Uterus (tissue), 4 donors: ENCODE data around the gene RASA4. TPM values are rescaled to one million over a fixed set of nuclear protein-coding genes. Genes with fewer than 3 reads are reported as not detected.
"Not testable (repeated sequence)": the region's sequence is repeated elsewhere in the genome, so short reads cannot be mapped to it uniquely, and the experiment has no call there.

Source experiments
- DNase-seq, 2 donors: peaks; one replicate each; pipeline ENCODE4 v3.0.0-alpha.2; 2019 to 2020
- H3K27ac ChIP-seq, 2 donors: fragments of 200-600 bp; sonication (generic); 1 replicate in 1 of 2; 2 replicates in 1 of 2; pipeline ENCODE4 v1.5.1; 2016 to 2018
- H3K27me3 ChIP-seq, 2 donors: fragments of 200-600 bp; sonication (generic); one replicate each; pipeline ENCODE4 v1.5.1; 2018 to 2019; ENCODE audit warnings: control low read depth in 1 of 2
- H3K36me3 ChIP-seq, 2 donors: fragments of 200-600 bp; sonication (generic); one replicate each; pipeline ENCODE4 v1.5.1; 2019; ENCODE audit warnings: control low read depth in 1 of 2
- H3K4me1 ChIP-seq, 2 donors: fragments of 200-600 bp; sonication (generic); one replicate each; pipeline ENCODE4 v1.5.1; 2018 to 2019; ENCODE audit warnings: control low read depth in 1 of 2
- H3K4me3 ChIP-seq, 2 donors: fragments of 200-600 bp; sonication (generic); 1 replicate in 1 of 2; 2 replicates in 1 of 2; pipeline ENCODE4 v1.5.1; 2018 to 2019; ENCODE audit warnings: mild to moderate bottlenecking in 1 of 2
- H3K9me3 ChIP-seq, 2 donors: fragments of 200-600 bp; sonication (generic); one replicate each; pipeline ENCODE4 v1.5.1; 2019; ENCODE audit warnings: control low read depth in 1 of 2
- intact Hi-C: fragments of 100-400 bp; cut with DNase I; formaldehyde crosslinking; loops from one replicate; pipeline ENCODE4 v1.15.1; 2023; ENCODE audit warnings: low total_unique reads
- total RNA-seq, 4 donors: library from RNA; depleted of rRNA in 3 of 4; stranded (reverse); fragments of >200 nt in 3 of 4; gene quantifications; one replicate each; pipeline versions ENCODE4 v1.1.0 to v1.2.4, GENCODE V29; 2014 to 2023
- donor health status: DM: yes; HTN: yes; CAD: no.

Gene RASA4
- total RNA-seq = 100 to 1,000 TPM in 1 of 4 donors, 10 to 100 TPM in 3; 31.4 to 283 (median 51.4) TPM

DNA sequence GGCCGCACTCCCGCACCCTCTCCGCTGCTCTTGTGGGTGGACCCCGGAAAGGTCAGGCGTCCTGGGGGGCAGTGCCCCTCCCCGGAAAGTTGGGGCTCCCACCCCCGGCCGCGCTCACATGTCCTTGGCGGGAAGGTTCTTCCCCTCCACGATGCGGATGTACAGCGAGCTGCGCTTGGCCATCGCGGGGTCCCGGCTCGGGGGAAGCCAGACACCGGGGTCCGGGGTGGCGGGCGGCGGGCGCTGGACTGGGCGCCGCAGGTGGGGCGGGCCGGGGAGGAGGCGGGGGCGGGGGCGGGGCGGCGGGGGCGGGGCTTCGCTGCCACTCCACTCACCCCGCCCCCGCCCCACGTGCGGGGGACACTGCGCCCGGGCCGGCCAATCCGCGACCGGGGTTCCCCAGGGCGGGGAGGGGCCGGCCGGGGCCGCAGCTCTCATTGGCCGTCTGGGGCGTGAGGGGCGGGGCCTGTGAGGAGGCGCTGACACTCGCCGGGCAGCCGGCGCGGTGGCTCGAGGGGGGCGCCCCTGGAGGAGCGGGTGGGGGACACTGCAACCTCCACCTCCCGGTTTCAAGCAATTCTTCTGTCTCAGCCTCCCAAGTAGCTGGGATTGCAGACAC, at the start of gene RASA4:
RASA4 (minus strand) TSS at position 250 of the 619 bp plus-strand sequence; CDS start at position 183, 67 bp downstream.
- not testable (repeated sequence) for H3K4me1 ChIP-seq

DNA sequence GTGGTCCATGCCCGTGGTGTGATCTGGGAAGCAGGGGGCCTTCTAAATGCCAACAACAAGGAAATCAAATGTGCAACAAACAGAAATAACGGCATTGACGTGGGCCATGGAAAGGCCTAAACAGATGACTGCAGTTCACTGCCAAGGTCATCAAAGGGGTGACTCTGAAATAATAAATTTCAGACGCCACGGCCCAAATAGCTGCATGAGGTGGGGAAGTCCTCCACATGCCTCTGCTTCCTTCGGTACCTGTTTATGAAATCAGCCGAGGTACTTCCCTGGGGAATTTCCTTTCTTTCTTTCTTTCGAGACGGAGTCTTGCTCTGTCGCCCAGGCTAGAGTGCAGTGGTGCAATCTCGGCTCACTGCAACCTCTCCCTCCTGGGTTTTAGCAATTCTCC, 48.2 kb upstream of the RASA4 start:
- H3K27ac ChIP-seq, H3K4me3 ChIP-seq, intact Hi-C loops, H3K9me3 ChIP-seq, H3K4me1 ChIP-seq, H3K27me3 ChIP-seq, DNase-seq, H3K36me3 ChIP-seq: not testable (repeated sequence)

More for the DNA sequence above, at the start of gene RASA4:
- H3K9me3 ChIP-seq, H3K27me3 ChIP-seq, intact Hi-C loops, H3K36me3 ChIP-seq: not testable (repeated sequence)
- peak within 1 kb of the TSS; percentile 73 for H3K27ac ChIP-seq
- peak; percentile 47 to 63 for DNase-seq
- peak within 1 kb of the TSS; percentile 50 to 53 for H3K4me3 ChIP-seq

DNA sequence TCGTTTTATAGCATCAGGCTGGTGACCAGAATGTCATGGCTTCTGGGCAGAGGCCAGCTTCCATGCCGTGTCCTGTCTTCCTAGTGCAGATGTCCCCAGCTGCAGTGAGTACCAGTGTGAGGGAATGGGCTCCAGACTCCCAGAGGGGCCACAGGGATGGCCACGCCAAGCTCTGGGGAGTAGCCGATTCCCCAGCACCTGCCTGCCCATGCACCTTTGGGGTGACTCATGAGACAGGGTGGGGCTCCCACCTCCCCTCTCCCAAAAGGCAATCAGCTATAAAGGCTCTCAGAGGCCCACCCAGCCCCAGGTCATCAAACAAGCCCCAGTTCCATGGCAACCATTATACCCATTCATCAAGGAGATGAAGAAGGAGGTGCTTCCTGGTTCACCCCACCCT, 33.4 kb upstream of the RASA4 start, which contains the start of gene SPDYE2B:
SPDYE2B (plus strand) TSS at position 396 of the 400 bp plus-strand sequence. CDS start 2,030 bp downstream, outside the sequence.
- H3K9me3 ChIP-seq, H3K4me1 ChIP-seq, DNase-seq, intact Hi-C loops, H3K36me3 ChIP-seq, H3K27me3 ChIP-seq, H3K27ac ChIP-seq, H3K4me3 ChIP-seq: not testable (repeated sequence)

DNA sequence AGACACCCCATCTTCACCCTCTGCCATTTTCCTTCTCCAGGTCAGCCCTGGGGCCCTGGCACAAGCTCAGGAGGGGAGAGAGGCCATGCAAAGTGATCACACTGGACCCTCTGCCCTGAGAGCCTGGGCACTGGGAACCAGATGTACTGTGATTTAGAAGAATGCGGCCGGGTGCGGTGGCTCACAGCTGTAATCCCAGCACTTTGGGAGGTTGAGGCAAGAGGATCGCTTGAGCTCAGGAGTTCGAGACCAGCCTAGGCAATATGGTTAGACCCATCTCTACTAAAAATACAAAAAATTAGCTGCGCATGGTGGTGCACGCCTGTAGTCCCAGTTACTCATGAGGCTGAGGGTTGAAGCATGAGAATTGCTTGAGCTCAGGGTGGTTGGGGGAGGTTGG, 31.3 kb upstream of the RASA4 start:
- DNase-seq, intact Hi-C loops, H3K4me3 ChIP-seq, H3K27me3 ChIP-seq, H3K27ac ChIP-seq, H3K9me3 ChIP-seq, H3K36me3 ChIP-seq, H3K4me1 ChIP-seq: not testable (repeated sequence)

DNA sequence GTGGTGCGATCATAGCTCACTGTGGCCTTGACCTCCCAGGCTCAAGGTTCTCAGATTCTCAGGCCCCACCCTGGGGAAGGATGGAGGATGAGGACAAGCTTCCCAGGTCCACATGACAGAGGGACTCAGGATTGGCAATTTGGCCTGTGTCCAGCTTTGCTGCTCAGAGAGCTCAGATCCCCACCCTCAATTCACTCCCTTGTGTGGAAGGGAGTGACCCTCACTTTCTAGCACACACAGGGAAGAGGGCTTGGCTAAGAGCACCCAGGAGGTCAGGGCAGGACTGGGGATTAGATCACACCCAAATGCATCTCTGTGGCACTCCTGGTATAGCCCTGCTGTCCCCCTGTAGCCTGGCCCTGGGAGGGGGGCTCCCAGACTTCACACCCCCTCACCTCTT, 26.8 kb upstream of the RASA4 start:
- DNase-seq, intact Hi-C loops: not testable (repeated sequence)

DNA sequence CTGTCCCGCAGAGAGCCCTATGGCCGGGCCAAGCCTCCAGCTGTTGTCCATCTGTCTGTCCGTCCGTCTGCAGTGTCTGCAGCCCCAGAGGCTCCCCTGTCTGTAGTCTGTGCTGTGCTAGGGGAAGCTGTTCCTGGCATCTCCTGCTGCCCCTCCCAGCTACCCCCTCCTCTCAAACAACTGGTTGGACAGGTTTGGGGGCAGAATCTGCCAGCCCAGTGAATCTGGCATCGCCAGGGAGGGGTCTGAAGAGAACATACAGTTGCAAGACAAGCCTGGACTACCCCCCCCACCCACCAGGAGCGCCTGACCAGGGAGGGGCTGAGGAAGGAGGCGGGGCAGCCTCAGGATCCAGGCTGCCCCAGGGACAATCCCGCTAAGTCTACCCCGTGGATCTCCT, 26.1 kb upstream of the RASA4 start, which contains the start of gene UPK3BL1:
UPK3BL1 (minus strand) TSS at position 101 of the 400 bp plus-strand sequence; CDS start at position 51, 50 bp downstream.
- H3K4me3 ChIP-seq, H3K27ac ChIP-seq, H3K4me1 ChIP-seq, intact Hi-C loops, H3K27me3 ChIP-seq, DNase-seq, H3K9me3 ChIP-seq, H3K36me3 ChIP-seq: not testable (repeated sequence)

More for the DNA sequence above, 26.8 kb upstream of the RASA4 start:
- H3K27ac ChIP-seq, H3K9me3 ChIP-seq, H3K27me3 ChIP-seq, H3K4me1 ChIP-seq, H3K36me3 ChIP-seq, H3K4me3 ChIP-seq: not testable (repeated sequence)

DNA sequence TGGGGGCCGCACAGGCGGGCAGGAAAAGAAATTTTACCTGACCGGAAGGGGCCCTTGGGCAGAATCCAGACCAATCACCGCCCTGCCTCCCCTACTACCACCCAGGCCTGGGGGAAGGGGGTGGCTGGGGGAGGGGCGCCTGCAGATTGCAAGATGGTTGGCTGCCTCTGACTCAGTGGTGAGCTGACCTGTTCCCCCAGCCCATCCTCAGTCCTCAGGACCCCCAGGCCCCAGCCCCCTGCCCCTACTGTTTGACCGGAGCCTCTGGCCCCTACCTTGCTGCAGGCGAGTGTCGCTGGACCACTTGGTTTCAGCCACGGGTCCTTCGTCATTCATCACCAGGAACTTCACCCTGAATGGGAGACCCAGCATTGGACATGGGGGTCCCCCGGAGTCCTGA, 22.3 kb upstream of the RASA4 start:
- H3K36me3 ChIP-seq, H3K27ac ChIP-seq, H3K4me3 ChIP-seq, H3K27me3 ChIP-seq, intact Hi-C loops, H3K4me1 ChIP-seq, H3K9me3 ChIP-seq: not testable (repeated sequence)
- peak; percentile 15 to 17 for DNase-seq

DNA sequence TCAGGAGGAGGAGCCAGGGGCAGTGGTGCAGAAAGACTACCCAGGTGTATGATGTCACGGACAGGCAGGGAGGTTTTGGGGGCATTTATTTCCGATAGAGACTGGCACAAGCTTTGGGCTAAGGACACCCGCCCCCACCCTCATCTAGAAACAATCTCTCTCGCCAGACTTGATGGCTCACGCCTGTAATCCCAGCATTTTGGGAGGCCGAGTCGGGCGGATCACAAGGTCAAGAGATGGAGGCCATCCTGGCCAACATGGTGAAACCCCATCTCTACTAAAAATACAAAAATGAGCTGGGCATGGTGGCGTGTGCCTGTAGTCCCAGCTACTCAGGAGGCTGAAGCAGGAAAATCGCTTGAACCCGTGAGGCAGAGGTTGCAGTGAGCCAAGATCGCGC, 20.4 kb upstream of the RASA4 start:
- H3K4me1 ChIP-seq, H3K36me3 ChIP-seq, H3K27ac ChIP-seq, H3K4me3 ChIP-seq, H3K27me3 ChIP-seq, DNase-seq, intact Hi-C loops, H3K9me3 ChIP-seq: not testable (repeated sequence)

DNA sequence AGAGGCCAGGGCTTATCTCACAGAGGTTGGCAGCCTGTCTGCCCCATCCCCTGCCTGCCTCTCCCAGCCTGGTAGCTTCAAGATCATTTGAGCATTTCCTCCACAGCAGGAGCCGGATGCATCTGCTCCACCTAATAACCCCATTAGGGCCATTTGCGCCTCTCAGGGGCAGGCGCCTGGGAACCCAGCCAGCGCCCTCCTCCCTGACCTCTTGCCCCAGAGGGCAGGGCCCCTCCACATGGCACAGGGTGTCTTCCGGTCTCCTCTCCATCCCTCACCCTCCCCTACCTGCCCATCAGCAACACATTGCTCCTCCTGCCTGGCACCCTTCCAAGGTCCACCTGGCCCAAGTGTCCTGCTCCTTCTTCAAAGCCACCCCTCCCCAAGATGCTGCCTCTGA, 18.8 kb upstream of the RASA4 start:
- H3K27me3 ChIP-seq, H3K4me1 ChIP-seq, H3K4me3 ChIP-seq, H3K27ac ChIP-seq, DNase-seq, intact Hi-C loops, H3K9me3 ChIP-seq, H3K36me3 ChIP-seq: not testable (repeated sequence)

DNA sequence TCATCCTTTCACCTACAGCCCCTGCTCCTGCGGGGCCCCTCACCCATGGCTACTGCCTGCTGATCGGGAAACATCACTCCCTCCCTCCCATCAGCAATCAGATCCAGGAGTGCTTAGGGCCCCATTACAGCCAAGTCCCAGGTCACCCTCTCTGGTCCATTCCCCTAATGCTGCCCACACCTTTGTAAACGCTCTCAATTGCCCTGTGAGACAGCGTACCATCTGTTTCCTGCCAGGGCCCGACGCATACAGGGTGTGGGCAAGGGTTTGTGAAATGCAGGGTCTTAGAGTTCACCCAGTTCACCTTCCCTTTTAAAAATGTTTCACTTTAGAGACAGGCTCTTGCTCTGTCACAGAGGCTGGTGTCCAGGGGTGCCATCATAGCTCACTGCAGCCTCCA, 17.7 kb upstream of the RASA4 start:
- H3K4me1 ChIP-seq, H3K4me3 ChIP-seq, H3K27me3 ChIP-seq, H3K27ac ChIP-seq, H3K36me3 ChIP-seq, H3K9me3 ChIP-seq, intact Hi-C loops: not testable (repeated sequence)
- DNase-seq = peak in 1 of 2 donors; percentile 14

DNA sequence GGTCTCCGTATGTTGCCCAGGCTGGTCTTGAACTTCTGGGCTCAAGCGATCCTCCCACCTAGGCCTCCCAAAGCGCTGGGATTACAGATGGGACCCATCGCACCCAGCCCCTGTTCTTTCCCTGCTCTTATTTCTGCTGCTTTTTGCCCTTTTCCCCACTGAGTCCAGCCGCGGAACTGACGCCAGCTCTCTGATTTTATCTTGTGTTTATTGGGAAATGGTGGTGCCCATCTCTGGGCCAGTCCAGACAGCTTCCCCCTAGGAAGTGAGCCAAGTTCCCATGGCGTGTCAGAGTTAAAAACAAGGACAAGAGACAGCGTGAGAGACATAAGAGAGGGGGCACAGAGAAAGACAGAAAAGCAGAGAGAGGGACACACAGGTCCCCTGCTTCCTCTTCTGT, 14.1 kb upstream of the RASA4 start:
- H3K27ac ChIP-seq, intact Hi-C loops, H3K27me3 ChIP-seq, H3K9me3 ChIP-seq, H3K4me1 ChIP-seq, H3K4me3 ChIP-seq, H3K36me3 ChIP-seq: not testable (repeated sequence)
- peak in 1 of 2 donors; percentile 33 for DNase-seq

DNA sequence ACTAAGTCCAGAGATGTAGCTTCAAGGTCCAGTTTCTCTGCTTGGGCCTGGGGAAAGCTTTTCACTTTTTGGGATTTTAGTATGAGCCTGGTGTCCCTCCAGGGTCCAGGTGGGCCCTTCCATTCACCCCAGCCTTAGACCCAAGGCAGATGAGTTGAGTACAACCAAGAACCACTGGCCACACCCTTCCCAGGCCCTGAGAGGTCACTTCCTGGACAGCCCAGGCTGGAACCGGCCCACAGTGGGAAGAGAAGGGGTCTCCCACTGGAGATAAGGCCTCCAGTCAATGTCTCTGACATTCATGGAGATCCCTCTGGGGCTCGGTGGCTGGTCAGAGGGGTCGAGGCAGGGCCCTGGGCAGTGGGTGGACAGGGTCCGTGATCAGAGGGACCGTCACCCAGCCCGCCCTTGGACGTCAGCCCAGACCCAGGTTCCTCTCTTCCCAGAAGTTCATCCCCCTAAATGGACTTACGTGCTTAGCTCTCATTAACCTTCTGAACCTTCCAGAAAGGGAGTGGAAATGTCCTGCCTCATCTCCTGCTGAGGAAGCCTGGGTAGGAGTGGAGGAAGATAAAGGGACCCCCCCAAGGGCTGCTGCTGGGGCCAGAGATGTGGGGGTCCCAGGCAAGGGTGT, 10.8 kb upstream of the RASA4 start:
- H3K4me1 ChIP-seq, intact Hi-C loops, DNase-seq, H3K4me3 ChIP-seq, H3K27me3 ChIP-seq, H3K27ac ChIP-seq, H3K9me3 ChIP-seq, H3K36me3 ChIP-seq: not testable (repeated sequence)

DNA sequence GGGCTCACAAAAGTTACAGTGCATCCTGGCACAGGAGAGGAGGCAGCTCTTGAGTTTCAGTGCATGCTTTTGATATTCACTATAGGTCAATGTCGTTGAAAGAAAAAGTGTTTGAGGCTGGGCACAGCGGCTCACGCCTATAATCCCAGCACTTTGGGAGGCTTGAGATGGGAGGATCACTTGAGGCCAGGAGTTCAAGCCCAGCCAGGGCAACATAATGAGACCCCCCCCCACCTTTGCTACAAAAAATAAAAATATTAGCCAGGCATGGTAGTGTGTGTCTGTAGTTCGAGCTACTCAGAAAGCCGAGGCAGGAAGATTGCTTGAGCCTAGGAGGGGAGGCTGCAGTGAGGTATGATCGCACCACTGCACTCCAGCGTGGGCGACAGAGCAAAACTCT, 1.6 kb upstream of the RASA4 start:
- H3K4me3 ChIP-seq, H3K4me1 ChIP-seq, intact Hi-C loops, H3K9me3 ChIP-seq, H3K36me3 ChIP-seq, H3K27me3 ChIP-seq, H3K27ac ChIP-seq: not testable (repeated sequence)
- peak in 1 of 2 donors; percentile 9 for DNase-seq

DNA sequence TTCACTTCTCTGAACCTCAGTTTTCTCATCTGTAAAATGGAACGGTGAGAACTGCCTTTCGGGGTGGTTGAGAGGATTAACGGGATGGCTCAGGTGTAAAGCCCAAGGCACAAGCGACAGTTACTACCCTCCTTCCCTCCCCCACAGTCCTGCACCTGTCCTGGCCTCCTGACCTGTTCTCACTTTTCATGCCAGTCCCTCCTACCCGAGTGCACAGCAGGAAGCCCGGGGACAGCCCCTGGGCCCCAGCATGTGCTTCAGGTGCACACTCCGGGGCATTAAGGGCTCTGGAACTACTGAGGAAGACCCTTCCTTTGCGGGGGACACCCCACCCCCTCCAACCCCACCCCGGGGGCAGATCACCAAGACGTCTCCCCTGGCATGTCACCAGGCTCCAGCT, 626 bp downstream of the RASA4 start:
- DNase-seq, H3K4me3 ChIP-seq, H3K9me3 ChIP-seq, H3K27ac ChIP-seq, intact Hi-C loops, H3K4me1 ChIP-seq, H3K36me3 ChIP-seq, H3K27me3 ChIP-seq: not testable (repeated sequence)
